T-helper 1 cell treated with Interleukin-12 subunit alpha and Interleukin-12 subunit beta and Interleukin-4 antibody, amounts not matched to agents 30 ng/mL and 1 ng/mL, for 36 hours (primary cell): ENCODE measurements around the gene STAB2. TPM values are rescaled to one million over a fixed set of nuclear protein-coding genes. Genes with fewer than 3 reads are reported as not detected.

Experiments used
- intact Hi-C: fragments of 100-400 bp; cut with micrococcal nuclease; formaldehyde crosslinking; loops from one replicate; pipeline ENCODE4 v1.15.1; 2024
- total RNA-seq: library from RNA; stranded (reverse); gene quantifications from 2 replicates; pipeline ENCODE4 v1.2.3, GENCODE V29; 2022

The STAB2 gene
- total RNA-seq, 1 donor from 2014 or later, result not detected

DNA sequence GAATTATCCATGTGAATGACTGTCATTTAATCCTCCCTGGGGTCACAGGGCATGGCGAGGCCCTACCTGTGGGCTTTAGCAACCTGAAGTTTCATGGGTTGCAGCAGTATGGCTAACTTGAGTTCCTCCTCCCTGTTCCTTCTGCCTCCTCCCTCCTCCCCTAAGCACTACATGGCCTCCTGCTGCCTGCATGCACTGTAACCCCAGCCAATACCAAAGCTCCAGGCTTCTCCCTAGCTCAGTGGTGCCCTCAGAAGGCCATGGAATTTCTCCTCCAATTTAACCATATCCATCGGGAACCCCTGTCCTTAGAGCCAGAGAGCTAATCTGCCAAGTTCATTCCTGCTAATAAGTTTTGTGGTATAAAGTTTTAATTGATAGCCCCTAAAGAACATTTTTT, 158.9 kb downstream of the STAB2 start:
- intact Hi-C loops, result no loop called here

DNA sequence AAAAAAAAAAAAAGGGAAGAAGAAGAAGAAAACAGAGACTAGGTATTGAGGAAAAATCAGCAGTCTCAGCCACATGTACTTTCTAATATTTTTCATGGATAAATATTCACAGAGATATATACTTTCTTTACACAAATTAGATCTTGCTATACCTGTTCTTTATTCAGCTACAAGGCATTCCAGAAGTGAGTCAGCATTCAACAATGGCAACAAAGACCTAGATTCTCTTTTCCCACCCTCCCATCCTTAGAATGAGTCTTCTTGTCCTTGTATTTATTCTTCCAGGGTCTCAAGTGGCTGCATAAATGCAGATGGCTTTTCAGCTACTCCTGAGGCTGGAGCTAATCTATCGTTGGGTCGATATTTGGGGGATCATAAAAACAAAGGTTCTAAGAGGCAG, 160.9 kb downstream of the STAB2 start:
- intact Hi-C loops, result no loop called here

DNA sequence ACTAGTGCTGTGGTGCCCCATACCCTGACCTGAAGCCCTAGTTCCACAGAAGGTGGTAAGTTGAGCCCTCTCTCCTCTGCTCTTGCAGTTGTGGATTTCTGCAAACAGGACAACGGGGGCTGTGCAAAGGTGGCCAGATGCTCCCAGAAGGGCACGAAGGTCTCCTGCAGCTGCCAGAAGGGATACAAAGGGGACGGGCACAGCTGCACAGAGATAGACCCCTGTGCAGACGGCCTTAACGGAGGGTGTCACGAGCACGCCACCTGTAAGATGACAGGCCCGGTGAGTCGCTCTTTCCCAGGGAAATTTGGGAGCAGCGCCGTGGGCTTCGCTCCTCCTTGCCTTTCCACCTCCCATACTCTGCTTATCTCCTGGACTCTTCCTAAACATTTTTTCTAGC, 161.8 kb downstream of the STAB2 start:
- intact Hi-C loops, result no loop called here

DNA sequence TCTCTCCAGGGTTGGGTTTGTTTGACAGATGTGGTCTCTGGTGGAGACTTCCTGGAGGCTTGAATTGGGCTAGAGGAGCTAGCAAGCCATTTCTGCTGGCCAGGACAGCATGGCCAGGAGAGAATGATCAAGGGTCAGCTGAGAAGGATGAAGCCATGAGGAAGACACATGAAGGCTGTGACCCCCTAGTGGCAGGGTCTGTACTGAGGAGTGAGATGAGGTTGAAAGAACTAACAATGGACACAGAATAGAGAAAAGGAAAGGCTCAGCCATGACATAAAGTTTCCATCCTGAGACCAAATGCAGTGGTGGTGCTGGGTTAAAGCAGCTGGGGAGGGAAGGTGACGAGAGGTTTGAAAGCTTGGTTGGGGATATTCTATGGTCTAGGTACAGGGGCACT, 164.1 kb downstream of the STAB2 start:
- intact Hi-C loops, result no loop called here

DNA sequence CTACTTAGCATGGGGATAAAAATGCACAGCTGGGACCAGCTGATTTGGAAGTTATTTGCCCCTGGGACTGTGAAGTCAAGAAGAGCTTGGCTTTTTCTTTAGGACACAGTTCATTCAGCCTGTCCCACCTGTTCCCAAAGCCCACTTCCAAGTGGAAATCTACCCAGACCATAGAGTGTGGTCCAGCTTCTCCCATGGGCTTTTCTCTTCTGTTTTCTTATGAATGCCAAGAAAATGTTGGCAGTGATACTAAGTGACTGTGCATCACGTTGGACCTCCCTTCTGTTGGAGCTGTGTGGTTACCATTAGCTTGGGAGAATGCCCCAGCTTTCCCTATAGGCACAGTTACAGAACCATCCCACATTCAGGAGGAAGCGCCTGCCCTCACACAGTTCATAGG, 164.5 kb downstream of the STAB2 start:
- intact Hi-C loops, result no loop called here

DNA sequence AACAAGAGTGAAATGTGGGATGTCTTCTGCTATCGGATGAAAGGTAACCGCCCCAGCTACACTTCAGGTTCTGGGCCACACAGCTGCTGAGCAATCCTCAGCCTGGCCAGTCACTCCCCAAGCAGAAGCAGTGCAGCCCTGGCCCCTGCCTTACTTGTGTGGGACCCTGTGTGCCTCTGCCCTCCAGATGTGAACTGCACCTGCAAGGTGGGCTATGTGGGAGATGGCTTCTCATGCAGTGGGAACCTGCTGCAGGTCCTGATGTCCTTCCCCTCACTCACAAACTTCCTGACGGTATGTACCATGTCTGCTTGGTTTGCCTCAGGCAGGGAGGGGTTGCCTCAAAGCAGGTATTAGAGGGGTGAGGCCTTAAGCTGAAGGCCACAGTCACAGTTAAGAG, 168.4 kb downstream of the STAB2 start:
- intact Hi-C loops, result no loop called here

DNA sequence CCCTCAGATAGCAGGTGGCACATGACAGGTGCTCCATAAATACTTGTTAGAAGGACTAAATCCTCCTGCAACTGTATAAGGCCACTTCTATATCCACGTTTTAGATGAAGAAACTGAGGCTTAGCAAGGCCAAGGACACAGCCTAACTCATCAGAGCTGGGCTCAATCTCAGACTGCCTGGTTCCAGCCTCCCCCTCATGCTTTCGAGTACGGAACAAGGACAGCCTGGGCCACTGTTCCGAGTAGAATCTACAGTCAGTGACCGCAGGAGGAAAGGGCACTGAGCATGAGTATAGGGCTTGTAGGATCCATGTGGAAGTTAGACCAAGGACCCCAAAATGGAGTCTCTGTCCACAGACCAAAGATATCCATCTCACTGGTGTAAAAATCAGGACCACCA, 169.4 kb downstream of the STAB2 start:
- intact Hi-C loops, result no loop called here

DNA sequence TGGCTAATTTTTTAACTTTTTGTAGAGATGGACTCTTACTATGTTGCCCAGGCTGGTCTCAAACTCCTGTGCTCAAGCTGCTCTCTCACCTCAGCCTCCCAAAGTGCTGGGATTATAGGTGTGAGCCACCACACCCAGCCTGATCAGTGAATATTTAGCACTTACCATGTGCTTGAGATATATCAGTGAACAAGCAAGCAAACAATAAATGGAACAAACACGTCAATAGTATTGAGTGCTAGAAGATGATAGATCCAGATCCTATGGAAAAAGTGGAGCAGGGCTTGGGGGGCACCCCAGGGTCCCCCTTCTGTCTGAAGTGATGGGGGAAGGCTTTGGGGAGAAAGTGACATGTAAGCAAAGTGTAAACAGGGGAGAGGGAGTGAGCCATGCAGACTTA, 170.2 kb downstream of the STAB2 start:
- intact Hi-C loops, result no loop called here

DNA sequence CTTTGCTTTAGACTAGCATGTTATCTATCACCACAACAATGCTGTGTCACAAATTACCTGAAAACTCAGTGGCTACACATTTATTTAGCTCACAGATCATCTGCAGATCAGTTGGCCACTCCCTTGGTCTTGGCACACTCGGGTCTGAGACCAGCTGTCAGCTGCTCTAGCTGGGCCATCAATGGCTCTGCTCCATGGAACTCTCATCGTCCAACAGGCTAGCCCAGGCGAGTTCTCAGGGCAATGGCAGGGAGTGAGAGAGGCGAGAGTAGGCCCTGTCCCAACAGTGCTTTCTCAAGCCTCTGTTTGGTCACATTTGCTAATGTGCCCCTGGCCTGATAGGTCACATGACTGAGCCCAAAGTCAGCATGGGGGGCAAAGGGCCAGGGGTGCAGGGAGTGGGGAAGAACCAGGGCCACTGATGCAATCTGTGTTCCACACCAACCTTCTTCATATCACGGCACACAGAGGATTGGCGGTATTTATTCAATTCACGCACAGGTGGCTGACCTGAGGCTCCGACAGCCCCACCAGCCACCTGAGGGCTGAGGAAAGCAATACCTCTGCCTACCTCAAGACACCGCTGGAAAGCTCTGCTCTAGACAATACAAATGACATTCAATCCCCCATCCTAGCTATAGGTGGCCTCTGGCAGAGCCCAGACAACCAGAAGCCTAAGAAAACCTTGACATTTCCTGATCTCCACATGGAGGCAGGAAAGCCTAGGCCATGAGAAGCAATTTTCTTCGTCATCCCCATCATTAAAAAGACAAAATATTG, 171.4 kb downstream of the STAB2 start:
- intact Hi-C loops, result no loop called here

DNA sequence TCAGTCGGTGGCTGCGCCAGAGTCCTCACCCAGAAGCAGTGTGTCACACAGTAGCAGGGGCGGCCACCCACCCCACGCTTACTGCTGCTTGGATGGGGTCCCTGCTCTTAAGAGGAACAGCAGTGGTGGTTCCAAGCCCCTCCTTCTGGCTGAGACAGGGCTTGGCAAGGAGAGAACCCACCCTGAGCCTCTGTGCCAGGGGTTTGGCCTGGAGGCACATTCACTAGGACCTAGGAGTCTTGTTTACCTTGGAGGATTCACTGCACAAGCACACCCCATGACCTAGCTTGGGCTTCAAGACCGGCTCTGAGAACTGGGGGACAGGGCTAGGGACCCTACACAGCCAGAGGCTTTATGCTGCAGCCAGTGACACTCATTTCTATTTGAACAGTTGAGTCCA, 175.4 kb downstream of the STAB2 start:
- intact Hi-C loops, result no loop called here

DNA sequence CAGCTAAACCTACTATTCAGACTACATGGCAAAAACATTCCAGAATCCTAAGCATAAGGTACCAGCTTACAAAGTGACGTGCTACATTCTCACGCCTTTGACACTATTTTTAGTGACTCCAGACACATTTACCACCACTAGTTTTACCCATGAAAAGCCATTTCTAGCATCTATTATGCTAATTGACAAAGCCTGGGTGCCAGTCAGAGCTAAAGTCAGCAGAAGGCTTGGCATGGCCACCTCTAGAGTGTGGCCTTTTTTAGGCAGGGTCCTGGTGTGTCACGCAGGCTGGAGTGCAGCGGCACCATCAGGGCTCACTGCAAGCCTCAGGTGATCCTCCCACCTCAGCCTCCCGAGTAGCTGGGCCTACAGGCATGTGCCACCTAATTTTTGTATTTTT, 178.2 kb downstream of the STAB2 start:
- intact Hi-C loops, result no loop called here

DNA sequence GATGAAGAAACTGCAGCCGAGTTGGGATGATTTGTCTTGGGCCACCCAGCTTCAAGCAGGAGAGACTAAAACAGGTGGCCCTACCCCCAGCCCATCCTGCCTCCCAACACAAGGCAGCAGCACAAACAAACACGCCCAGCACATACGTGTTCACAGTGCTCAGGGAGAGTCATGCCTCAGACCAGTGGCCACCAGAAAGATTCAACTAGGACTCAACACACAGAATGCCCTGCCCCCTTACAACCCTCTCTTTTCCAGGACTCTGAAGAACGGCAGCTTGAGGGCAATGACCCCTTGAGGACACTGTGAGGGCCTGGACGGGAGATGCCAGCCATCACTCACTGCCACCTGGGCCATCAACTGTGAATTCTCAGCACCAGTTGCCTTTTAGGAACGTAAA, 179.0 kb downstream of the STAB2 start:
- intact Hi-C loops, result no loop called here

DNA sequence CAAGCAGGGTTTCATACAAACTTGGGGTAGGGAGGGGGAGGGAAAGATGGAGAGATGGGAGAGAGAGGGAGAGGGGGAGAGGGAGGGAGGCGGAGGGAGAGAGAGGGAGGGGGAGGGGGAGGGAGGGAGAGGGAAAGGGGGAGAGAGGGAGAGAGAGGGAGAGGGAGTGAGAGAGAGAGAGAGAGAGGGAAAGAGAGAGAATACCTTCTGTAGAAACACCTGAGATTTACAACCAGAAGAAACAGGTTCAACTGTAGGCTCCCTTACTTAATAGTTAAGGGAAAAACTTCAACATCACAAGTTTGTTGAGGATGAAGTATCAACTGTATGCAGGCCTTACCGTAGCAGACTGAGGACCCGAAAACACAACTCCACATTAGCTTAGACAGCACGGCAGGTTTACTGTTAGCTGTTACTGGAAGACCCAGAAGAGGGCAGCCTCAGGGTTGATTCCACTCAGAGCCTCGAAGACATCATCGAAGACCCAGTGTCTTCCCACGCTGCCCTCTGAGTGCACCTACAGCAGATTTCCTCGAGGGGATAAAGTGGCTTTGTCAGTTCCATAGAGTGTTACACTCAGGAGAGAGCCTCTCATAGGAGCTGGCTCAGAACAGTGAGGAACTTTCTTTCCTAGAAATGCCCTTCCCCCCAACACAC, 181.5 kb downstream of the STAB2 start:
- intact Hi-C loops, result no loop called here

DNA sequence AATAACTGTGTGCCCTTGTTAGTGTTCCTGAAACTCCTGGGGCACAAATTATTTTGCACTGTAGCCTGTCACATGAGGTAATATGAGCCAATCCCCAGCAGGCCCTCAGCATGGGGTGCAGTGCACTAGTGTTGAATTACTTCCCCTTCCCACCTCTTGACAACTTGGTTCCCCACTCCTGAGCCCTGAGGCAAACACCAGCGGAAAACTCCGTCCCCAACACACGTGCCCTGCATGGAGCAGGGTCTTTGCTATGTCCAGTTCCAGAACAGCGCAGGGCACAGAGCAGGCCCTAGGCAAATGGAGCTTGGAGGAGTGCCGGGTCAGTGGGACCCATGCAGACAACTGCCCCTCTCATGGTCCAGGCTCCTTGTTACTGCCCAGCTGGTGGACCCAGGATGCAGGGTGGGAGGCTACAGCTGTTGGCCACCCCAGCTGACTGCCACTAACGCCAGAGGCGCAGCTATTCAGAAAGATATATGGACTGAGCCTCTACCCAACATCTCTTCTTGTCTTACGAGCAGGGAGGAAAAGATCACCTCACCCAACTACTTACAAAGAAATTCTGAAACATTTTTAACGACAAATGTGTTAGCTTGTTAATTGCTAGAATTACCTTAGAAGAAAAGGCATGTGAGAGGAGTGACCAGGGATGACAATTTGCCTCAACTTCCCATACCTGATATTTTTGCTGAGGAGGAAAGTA, 182.3 kb downstream of the STAB2 start:
- intact Hi-C loops, result no loop called here

DNA sequence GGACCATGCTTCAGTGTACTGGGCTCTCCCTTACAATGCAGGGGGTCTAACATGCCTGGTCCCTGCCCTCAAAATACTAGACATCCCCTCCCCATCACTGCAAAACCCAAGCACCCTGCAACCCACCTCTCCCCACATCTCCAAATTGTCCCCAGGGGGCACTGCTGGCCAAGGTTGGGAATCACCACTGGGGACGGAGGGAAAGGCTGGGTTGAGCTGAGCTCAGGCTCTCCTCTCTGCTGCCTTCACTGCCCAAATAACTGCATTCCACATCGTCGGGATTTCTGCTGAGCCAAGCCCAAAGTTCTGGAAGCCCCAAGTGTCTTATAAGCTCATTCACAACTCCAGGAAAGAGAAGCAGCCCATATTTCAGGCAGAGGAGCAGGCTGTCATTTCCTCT, 184.4 kb downstream of the STAB2 start:
- intact Hi-C loops, result no loop called here

DNA sequence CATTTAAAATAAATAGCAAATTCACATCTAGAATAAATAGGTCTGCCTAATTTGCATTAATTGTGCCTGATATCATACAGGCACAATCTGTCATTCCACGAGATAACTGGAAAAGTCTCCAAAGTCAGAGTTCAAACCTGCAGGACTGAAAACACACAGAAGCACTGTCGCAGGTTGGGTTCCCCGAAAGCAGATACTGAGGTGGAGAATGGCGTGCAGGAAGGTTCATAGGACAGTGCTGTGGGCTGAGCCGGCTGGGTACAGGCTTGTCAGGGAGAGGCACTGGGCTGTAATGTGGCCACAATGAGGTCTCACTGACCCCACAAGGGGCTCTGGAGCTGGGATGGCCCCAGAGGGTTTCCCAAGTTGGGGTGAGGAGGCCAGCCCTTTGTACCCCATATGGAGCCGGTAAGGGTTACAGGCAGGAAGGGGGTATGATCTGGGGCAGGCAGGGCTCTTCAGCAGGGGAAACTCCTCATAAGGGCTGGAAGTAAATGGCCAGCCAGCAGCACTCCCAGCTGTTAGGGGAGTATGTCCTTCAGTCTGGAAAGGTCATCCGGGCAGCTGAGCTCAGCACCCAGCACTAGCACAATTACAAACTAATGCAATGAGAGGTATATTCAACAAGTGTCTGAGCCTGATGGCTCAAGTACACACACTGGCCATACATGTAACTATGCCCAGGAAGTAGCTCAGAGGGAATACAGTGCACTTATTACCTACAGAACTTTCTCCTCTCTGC, 185.5 kb downstream of the STAB2 start:
- intact Hi-C loops, result no loop called here

DNA sequence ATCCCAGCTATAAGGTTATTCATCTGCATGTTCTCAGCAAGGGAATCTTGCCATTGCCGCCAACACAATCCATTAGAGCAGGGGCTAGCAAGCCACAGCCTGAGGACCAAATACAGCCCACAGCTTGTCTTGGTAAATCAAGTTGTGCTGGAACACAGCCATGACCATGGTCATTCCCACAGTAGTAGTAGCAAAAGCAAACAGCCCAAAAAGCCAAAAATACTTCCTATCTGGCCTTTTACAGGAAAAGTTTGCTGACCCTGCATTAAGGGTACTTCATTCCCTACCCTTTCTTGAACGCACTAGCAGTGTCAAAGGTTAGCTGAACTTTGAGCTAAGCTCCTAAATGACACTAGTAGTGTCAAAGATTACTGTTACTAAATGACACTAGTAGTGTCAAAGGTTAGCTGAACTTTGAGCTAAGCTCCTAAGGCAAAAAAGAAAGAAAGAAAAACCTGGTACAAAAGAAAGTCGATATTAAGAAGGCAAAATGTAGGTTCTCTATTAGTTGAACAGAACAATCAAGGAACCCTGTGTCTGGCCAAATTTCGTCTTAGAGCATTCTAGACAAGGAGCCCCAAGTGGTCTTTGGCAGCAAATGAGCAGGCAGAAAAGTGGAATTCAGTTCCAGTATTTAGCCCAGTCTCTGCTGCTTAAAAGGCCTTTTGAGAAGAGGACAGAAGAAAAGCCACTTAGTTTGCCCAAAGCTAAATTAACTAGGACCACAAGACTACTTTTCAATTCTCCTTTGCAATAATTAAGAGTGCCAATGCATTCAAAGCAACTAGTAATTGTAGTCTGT, 186.2 kb downstream of the STAB2 start:
- intact Hi-C loops, result no loop called here

DNA sequence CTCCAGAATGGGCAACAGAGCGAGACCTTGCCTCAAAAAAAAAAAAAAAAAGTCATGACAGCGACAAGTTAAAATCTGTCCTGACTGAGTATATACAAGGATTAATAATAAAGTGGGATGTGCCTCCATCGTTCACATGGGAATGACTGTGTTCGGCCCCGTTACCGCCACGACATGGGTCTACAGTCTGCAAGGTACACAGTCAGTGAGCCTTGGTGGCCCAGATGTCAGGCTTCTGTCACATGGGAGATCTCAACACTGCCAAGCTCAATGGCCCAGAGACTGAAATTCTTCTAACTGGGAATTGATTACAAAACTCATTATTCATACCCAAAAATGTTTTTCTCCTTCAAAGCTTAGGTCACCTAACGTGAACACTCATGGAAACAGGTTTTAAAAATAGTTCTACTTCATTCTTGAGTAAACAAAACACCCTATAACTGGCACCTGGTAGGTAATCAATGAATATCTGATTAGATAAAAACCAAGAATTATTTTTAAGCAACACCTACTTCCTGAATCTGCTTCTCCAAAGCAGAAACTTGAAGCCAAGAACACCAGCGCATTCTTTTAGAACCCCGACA, 188.0 kb downstream of the STAB2 start:
- intact Hi-C loops, result no loop called here

DNA sequence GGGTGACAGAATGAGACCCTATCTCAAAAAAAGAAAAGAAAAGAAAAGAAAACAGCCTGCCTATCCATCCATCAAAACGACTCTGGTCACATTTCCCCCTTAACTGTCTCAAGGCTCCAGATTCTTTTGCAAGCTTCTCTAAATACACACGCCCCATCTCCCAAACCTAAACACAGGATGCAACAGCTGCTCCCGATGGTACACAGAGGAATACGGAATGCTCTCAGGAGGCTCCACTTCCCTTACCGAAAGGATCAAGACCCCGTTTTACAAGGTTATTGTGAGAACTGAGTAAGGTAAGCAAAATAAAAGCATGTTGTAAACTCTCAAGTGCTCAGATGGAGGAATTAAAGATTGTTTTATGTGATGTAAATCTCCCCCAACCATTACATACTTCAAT, 191.7 kb downstream of the STAB2 start:
- intact Hi-C loops, result no loop called here

DNA sequence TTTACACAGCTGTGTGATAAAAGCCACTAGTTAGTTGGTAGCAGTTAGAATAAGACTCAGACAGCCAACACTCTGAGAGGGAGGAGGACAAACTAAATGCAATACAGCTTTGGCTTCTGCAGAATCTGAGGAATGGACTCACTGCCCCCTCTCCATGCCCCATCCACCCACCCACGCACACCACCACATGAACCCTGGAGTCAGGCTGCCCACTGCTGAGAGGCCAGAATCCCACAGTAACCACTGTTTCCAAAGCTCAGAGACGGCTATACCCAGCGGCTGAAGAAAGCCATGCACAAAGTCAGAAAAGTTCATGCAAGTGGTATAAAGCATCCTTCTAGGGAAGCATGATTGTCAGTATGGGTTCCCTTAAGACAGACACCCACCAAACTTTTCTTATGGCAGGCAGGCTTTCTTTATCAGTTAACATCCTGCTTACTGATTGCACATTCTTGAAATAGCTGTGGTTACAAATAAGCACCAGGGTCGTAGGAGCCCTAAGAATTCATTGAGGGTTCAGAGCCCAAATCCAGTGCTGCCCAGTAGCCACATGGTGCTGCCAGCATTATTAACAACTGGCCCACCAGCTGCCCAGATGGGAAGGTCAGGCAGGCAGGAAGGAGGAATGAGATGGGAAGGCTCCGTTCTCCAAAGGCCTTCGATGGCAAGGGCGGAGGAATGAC, 192.5 kb downstream of the STAB2 start:
- intact Hi-C loops, result no loop called here
